ENCODE data around the gene EFHD2.
"Not testable (repeated sequence)": the region's sequence is repeated elsewhere in the genome, so short reads cannot be mapped to it uniquely, and the experiment has no call there.

Gene EFHD2

DNA sequence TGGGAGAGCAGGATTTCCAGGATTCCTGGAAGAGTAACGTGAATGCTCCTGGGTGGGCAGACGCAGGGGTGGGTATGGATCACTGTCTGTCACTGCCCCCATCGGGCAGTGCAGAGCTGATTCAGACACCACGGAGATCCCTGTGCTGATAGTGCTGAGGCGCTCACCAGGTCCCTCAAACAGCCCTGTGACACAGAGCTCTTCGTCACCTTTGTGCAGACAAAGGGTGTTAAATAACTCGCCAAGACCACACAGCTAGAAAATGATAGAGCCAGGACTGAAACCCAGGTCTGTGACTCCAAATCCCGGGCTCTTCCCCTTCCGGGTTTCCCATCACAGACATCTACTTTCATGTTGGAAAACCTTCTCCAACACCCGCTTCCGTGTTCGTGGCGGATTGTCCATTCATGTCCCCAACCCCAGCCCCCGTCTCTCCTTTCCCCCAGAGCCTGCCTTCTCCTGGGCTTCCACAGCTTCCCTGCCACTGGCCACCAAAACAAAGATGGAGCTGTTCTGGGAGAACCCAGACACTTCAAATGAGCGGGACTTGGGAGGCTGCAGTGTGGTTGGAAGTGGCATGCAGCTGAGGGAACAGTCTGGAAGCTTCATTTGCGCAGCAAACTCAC, 2.6 kb downstream of the EFHD2 start:
- peak; percentile 78 for DNase-seq (ENCODE audit: low spot score)

DNA sequence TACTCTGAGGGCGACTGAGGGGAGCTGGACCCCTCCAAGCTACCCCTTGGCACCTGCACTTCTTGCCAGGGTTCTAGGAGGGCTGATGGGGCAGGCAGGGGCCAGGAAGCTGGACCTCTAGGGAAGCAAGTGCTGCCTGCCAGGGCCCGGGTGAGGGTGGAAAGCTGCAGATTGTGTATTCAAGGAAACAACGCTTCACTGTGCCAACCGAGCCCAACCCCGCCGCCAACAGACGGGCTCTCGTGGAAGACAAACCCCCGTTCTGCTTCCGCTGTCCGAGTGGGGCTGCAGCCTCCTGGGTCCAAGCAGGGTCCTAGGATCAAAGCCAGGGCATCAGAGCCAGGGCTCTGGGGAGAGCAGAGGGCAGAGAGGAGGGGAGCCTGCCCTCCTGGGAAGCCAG, 3.2 kb downstream of the EFHD2 start:
- no peak for DNase-seq (ENCODE audit: low spot score)

DNA sequence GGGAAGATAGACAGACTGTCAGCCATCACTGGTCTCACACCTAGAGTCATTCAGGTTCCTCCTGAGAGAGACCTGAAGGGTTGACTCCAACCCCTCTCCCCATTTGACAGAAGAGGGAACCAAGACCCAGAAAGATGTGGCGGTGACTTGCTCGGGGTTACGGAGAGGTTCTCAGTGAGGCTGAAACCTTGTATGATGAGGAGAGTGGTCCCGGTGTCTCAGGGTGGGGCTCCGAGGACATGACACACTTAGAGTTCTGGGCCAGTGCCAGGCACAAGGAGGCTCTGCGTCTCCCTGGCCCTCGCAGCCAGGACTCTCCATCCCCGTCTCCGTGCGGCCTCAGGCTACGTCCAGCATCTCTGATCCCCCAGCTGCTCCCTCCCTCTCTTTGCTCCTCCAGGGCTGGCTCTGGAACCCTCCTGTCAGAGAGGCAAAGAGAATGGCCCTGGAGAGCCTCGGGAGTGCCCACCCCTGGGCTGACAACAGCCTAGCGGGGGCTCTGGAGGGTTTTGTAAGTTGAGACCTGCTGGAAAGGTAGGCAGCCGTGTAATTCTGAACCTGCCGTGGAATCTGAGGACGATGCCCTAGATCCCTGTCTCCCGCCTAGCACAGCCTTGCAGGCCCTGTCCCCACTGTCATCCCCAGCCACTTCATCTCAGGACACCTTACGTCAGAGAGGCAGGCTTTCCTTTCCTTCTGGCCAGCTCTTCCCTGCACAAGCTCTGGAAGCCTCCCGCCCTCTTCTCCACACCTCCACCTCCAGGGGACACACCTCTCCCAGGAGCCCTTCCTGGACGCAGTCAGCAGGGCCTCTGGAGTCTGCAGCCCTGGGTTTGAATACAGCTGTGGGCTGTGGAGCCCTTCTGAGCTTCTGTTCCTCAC, 4.1 kb downstream of the EFHD2 start:
- DNase-seq (ENCODE audit: low spot score), result no peak

DNA sequence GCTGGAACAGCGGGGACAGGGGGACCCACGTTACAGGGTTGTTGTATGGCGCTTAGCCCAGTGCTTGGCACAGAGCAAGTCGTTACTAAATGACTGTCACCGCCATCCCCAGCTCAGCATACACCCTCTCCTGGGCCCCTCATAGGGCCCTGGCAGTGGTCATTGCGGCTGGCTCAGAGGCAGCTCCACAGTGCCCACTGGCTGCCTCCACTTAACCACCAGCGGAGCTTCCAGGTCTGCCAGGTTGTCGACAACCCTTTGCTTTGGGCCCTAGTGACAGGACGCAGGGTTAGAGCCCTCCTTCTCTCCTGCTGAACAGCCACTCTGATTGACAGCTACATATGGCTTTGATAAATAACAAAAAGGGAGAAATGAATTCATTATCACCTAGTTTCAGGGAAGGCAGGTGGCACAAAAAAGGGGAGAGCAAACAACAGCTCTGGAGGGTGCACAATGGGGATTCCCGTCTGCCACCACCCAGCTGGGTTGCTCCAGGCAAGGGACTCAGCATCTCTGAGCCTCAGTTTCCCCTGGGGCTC, 4.8 kb downstream of the EFHD2 start:
- DNase-seq (ENCODE audit: low spot score), result no peak

DNA sequence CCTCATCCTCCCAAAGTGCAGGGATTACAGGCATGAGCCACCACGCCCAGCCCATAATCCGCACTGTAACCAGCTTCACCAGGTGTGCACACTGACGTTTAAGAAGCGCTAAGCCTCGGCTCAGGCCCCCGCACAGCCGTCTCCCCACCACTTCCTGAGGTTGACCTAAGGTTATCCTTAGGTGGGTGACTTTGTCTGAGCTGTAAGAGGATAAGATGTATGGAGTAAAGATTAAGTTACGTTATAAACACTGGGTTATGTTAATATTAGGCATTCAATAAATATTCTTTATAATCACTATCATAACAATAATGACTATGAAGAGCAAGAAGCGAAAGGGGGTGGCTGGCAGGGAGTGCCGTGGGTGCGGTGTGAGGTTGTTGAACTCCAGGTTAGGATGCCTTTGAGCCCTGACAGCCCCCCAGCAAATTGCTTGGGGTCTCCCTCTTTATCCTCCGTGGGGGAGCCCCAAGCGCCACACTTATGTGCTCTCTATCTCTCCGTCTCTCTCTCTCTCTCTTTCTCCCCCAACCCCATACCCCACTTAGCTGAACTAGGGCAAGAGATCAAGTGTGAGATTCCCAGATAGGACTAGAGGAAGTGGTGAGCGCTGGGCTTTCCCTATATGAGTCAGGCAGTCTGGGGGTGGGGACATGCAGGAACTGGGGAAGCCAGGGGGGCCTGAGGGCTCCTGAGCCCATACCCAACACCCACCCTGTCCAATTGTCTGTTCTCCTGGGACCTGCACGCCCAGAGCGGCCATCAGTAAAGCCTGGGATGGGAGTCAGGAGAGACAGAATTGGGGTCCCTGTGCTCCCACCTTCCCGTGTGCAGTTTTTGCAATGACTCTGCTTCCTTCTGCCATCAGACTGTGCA, 7.6 kb downstream of the EFHD2 start:
- DNase-seq (ENCODE audit: low spot score), result peak; percentile 83

DNA sequence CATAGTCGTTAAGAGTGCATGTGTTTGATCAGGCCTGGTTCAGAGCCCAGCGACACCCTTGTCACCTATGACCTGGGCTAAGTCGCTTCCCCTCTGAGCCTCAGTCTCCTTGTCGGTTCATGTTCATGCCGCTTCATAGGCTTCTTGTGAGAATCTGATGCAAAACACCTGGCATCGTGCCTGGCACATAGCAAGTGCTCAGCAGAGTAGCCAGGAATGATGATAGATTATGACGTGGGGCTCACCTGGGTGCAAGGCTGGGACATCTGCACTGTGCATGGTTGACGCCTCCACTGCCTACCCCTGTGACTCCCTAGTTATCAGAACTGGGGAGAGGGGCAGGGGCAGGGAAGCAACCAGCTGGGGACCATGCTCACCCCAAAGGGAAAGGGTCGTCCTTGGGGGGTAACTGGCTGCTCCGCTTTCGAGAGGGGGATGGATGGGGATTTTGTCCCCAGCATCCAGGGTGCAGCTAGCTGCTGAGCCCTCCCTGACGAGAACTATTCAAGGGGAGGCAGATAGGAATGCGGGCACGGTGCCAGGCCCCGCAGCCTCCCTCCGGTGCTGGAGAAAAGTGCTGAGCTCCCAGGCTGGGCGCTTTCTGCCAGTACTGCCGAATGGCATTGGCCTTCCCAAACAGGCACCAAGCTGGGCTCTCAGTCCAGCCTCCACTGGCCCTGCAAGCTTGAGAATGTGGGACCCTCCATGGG, 9.3 kb downstream of the EFHD2 start:
- DNase-seq (ENCODE audit: low spot score), result no peak

DNA sequence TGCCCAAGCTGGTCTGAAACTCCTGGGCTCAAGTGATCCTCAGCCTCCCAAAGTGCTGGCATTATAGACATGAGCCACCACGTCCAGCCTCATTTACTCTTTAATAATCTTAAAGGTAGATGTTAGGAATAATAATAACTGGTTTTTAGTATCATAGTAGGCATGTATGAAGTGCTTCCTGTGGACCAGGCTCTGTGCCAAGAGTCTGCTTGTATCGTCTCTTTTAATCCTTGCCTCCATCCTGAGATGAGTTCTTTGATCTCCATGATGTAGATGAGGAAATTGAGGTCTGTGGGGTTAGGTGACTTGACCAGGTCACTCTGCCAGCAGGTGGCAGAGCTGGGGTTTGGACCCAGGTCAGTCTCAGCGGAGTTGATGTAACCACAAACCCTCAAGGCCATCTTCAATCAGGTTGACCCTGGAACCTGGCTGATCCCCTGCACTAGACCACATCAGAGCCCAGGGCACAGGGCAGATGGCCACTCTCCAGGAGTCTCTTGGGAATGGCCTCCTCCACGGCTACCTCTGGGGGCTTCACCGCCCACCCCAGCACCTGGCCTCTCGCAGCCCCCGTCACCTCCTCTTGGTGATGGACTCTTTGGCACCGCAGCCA, 11.3 kb downstream of the EFHD2 start:
- DNase-seq (ENCODE audit: low spot score), result no peak

DNA sequence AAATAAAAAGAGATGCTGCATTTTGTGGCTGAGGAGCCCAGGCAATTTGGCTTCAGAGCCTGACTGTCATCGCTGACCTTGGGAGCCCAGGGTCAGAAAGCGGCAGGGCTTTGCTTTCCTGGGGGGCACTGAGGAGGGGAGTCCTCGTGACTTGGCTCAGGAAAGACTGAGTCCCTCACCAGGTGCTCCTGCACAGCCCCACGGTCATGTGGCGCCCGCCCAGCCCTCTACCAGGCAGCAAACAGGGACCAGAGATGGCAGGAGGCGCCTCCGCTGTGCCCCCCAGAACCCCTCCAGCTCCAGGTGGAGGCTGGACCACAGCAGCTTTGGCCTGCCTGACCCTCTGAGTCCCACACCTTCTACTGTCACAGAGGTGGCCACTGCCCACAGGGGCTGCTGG, 13.2 kb downstream of the EFHD2 start:
- no peak for DNase-seq (ENCODE audit: low spot score)

DNA sequence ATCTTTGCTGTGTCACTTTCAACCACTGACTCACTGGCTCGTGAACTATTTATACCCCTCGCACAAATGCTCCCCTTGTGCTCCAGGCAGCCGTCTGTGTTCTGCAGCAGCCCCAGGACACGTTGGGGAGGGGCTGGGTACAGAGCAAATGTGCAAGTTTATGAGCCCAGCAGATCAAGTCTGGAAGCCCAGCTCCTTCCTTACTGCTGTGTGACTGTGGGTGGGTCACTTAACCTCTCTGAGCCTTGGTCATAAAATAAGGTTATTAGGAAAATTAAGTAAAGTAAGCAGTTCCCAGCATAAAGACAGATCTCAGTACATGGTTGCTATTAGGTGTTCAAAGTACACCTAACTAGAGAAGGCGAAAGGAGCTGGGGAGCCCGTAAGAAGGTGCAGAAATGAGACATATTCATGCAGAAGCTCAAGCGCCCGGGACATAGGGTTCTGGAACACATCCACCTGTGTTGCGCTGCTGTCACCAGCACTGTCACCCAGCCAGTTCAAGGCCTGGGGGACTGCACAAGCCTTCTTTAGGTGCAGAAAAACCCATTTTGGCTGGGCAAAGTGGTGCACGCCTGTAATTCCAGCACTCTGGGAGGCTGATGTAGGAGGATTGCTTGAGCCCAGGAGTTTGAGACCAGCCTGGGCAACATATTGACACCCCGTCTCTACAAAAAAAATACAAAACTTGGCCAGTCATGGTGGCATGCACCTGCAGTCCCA, 13.8 kb downstream of the EFHD2 start:
- no peak for DNase-seq (ENCODE audit: low spot score)

DNA sequence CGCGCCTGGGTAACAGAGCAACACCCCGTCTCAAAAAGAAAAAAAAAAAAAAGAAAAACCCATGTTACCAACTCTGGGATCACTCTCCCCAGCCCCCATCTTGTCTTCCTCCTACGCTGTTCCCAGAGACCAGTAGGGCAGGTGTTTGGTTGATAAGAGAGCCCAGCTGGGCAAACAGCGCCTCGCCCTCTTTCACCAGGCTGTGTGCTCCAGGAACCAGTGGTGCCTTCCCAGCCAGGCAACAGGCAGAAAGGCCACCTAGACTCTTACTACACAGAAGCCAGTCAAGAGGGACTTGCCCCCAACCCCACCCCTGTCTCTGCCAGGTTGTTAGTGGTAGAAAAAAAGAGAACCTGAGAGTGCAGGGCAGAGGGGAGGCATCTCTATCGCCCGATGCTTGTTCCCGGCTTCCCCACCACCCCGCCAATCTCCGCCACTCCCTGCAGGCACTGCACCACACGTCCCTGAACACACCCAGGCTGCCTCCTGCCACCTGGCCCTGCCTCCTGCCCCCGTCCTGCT, 14.5 kb downstream of the EFHD2 start:
- DNase-seq (ENCODE audit: low spot score), result no peak

DNA sequence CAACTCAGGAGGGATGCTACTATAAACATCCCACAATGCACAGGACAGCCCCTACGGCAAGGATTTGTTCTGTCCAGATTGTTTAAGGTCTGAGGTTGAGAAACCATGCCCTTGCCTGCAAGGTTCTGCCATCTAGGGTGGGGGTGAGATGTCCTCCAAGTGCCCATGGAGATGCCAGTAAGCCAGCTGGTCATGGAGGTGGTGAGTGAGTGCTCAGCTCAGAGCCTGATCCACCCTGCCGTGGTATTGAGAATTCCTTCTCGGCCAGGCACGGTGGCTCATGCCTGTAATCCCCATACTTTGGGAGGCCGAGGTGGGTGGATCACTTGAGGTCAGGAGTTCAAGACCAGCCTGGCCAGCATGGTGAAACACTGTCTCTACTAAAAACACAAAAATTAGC, 15.3 kb downstream of the EFHD2 start:
- DNase-seq (ENCODE audit: low spot score), result no peak

DNA sequence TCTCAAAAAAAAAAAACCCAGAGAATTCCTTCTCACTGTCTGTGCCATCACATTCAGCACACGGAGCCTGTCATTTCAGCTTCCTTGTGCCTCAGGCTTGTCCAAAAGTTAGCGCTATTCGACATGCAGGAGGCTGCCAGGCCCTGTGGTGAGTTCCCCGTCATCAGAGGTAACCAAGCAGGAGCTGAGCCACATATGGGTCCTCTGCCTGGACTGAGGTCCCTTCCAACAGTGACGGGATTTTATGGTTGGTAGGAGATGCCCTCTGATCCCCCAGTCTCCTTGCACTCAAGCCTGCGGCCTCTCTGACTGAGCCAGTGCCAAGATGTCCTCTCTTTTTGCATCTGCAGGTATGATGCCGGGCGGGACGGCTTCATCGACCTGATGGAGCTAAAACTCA, 15.8 kb downstream of the EFHD2 start:
- DNase-seq (ENCODE audit: low spot score), result no peak

DNA sequence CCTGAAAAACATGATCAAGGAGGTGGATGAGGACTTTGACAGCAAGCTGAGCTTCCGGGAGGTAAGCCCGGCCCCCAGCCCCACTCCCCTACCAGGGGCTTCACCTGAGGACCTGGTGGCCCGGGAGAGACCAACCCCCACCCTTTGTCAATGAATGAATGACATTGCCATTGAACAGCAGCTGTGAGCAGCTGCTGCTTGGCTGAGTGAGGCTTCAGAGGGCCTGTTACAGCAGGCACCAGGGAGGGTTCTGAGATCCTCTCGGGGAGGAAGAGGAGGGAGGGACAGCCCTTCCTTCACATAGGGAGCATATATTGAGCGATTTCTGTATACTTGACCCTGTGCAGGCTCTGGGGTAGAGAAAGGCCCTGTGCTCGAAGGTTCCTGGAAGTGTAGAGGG, 16.3 kb downstream of the EFHD2 start:
- no peak for DNase-seq (ENCODE audit: low spot score)

DNA sequence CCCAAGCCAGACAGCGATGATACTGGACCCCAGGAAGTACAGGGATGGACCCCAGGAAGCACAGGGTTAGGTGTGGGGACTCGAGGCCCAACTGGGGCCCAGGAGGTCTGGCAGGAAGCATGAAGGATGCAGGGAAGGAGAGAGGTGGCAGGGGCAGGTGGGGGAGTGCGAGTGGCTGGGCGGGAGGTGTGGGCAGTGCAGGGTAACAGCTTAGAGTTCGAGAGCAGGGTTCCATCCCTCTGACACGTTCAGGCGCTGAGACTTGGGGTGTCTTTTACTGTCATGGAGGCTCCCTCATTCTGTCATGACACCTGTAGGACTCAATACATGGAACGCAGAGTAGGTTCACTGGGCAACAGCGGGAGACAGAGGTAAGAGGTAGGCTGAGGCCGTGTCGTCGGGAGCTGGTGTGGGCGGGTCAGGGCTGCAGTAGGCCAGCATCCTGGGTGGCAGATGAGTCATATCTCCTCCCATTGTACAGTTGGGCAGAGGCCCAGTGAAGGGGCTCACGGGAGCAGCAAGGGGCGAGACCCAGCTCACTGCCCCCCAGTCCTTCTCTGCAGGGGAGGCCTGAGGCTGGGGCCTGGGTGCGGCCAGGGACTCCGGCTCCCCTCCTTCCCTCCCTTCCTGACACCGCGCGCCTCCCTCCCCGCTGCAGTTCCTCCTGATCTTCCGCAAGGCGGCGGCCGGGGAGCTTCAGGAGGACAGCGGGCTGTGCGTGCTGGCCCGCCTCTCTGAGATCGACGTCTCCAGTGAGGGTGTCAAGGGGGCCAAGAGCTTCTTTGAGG, 17.0 kb downstream of the EFHD2 start:
- no peak for DNase-seq (ENCODE audit: low spot score)

DNA sequence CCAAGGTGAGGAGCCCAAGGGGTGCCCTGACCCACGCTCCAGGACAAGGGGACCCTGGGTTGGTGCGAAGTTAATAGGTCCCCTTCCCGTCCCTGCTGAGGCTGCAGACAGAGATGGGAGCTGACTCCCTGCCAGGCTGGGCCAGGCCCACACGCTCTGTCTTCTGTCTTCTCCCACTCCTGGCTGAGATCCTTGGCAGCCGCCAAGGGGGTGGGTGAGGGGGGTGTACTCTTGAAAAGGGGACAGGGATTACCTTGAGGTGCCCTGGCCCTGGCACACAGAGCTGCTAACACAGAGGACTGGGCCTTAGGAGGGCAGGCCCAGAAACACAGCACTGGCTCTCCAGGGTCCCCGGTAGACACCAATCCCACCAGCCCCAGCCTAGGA, 17.6 kb downstream of the EFHD2 start:
- DNase-seq (ENCODE audit: low spot score), result no peak

DNA sequence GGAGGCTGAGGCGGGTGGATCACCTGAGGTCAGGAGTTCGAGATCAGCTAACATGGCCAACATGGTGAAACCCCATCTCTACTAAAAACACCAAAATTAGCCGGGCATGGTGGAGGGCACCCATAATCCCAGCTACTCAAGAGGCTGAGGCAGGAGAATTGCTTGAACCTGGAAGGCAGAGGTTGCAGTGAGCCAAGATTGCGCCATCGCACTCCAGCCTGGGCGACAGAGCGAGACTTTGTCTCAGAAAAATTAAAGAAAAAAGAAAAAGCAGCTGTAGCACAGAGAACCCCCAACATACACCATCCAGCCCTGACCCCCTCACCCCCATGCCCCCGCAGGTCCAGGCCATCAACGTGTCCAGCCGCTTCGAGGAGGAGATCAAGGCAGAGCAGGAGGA, 18.6 kb downstream of the EFHD2 start:
- DNase-seq (ENCODE audit: low spot score), result not testable (repeated sequence)

DNA sequence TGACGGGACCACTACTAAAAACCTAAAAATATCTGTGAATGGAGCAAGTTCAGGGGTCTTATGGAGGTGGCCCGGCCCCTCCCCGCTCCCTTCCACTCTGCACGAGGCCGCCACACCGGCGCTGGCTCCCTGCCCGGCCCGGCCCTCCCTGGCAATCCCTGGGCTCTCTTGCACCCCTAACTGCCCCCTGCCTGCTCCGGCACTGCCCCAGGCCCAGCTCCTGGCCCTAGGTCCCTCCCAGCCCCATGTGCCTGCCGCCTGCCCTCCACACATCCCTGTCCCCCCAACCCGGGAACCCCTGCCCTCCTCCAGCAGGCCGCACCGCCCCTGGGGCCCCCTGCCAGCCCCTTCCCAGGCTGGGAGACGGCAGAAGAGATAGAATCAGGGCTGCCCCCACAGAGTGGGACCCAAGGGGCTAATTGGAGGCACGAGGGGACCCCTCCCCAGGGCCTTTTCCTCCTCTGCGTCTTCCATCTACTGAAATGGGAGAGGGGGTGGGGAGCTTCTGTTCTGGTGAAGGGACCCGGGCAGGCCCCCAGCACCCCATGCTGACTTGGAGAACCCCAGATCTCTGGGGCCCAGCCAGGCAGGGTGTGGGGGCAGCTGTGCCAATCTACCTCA, 19.2 kb downstream of the EFHD2 start:
- DNase-seq (ENCODE audit: low spot score), result no peak

DNA sequence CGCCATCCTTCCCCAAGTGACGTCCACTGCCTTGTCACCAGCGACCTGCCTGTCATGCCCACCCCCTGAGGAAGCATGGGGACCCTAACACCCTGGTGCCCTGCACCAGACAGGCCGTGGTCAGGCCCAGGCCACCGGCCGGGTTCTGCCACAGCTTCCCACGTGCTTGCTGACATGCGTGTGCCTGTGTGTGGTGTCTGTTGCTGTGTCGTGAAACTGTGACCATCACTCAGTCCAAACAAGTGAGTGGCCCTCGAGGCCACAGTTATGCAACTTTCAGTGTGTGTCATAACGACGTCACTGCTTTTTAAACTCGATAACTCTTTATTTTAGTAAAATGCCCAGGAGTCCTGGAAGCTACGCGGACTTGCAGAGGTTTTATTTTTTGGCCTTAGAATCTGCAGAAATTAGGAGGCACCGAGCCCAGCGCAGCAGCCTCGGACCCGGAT, 20.0 kb downstream of the EFHD2 start:
- DNase-seq (ENCODE audit: low spot score), result no peak

All from CD4-positive, alpha-beta T cell treated with Interleukin-2 at 100 ng/mL for 4 hours (primary cell).